ENCODE results near the gene PNMA6F.
"Not testable (repeated sequence)": the region's sequence is repeated elsewhere in the genome, so short reads cannot be mapped to it uniquely, and the experiment has no call there.

Gene PNMA6F

GRCh38 chrX:153334654-153335295 is 13.2 kb upstream of the PNMA6F start:
- DNase-seq, result no peak

GRCh38 chrX:153333821-153334653 is 12.5 kb upstream of the PNMA6F start, which contains the start of gene ZNF275:
Gene ZNF275 (plus strand): TSS chrX:153334153. CDS start chrX:153336680, 2,527 bp downstream.
- peak; percentile 70 for DNase-seq

DNA sequence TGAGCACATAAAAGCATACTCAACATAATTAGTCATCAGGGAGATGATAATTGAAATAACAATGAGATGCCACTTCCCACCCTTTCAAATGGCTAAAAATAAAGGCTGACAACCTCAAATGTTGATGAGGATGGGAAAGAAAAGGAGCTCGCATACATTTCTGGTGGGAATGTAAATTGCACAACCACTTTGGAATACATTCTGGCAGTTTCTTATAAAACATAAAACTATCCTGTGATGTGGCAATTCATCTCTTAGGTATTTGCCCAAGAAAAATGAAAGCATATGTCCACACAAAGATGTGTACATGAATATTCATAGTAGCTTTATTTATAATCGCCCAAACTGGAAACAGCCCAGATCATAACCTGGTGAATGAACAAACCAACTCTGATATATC is 11.7 kb upstream of the PNMA6F start:
- peak; percentile 1 for DNase-seq

- no peak for DNase-seq
Measured at GRCh38 chrX:153327561-153327960, 6.0 kb upstream of the PNMA6F start.

DNA sequence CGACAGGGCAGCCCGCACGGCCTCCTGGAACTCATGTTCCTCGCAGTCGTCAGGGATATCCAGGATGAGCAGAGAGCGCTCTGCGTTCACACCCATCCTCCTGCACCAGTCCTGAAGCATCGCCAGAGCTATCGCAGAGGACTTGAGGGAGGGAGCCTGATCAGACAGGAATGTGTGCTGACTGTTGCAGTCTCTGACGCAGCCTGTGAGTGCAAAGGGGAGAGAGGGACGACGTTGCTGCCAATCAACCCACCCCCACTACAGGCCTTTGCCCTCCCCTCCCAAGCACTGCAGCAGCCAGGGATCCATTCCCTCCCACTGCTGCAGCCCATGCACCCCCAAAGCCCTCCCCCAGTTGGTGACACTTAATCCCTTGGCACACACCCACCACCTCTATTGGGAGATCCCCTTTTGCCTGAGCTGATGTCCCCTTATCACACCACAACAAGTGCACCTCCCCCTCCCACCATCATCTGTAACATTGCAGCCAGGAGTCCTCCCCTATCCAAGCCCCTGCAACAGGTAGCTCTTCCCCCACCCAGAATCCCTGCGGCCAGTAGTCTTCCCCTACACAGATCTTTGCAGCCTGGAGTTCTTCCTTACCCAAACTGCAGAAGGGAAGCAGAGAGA is 897 bp downstream of the PNMA6F start:
- DNase-seq, result no peak

GRCh38 chrX:153320047-153320443 is 1.5 kb downstream of the PNMA6F start:
- DNase-seq, result not testable (repeated sequence)

DNA sequence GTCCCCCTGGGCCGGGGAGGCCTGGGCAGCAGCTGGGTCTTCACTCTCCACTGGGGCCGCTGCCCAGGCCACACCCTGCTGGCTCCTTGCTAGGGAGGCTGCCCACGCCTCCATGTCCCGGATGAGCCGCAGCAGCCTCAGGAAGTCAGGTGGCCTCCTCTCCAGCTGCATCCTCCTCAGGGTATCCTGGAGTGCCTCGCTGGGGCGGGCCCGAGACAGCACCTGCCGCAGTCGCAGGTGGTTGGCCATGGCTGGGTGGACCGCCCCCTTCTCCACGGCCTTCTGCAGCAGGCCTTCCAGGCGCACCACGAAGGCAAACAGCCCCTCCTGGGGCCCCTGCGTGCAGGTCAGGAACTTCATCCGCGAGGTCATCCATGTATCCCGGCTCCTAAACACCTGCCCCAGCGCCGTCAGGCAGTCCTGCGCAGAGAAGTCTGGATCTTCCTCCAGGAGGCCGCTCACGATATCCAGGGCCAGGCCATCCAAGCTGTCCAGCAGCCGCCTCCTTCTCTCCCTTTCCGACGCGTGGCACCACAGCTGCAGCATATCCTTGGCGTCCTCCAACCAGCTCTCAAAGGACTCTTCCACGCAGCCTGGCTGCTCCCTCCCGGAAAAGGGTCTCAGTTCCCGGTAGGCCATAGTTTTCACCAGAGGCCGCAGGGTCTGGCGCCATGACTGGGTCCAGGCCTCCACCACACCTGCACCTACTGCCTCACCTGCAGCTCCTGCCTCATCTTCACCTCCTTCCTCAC is 2.1 kb downstream of the PNMA6F start:
- no peak for DNase-seq

DNA sequence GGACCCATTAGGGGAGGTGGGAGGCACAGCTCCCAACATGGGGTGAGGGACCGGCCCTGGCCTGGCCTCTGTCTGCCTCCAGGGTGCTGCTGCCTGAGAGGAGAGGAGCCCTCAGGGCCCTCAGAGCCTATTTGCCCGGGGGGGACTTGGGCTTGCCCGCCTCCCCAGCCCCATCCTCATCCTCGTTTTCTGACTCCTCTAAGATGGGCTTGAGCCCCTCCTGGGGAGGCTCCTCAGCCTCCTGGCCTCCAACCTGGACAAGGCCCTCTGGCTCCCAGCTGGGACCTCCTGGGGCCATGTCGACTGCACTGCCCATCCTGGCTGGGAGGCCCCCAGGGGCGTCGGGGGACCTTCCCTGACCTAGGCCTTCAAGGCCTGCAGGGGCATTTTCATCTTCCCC is 2.8 kb downstream of the PNMA6F start:
- DNase-seq, result no peak

- DNase-seq, result no peak
Measured at GRCh38 chrX:153317996-153318722, 3.4 kb downstream of the PNMA6F start.

- DNase-seq, result no peak
Measured at GRCh38 chrX:153317306-153317705, 4.3 kb downstream of the PNMA6F start.

- no peak for DNase-seq
Measured at GRCh38 chrX:153312842-153313241, 8.7 kb downstream of the PNMA6F start.

DNA sequence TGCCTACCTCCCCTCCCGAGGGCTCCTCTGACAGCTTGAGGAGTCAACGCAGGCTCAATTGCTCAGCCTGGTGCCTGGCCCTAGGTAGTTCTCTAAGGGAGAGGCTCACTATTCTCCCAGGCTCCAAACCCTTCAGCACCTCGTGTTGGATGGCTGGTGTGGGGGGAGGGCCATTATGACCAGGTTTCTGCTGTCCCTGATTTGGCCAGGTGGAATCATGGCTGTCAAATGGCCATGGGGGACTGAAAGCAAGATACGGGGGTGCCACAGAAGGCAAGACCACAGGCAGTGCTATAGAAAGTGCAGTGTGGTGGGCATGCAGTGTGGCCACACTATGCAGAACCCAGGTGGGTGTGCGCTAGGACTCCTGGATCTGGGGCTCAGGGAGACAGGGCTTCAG is 9.5 kb downstream of the PNMA6F start:
- no peak for DNase-seq

GRCh38 chrX:153310901-153311300 is 10.7 kb downstream of the PNMA6F start:
- no peak for DNase-seq

- no peak for DNase-seq
Measured at GRCh38 chrX:153307276-153308178, 14.0 kb downstream of the PNMA6F start.

- DNase-seq, result no peak
Measured at GRCh38 chrX:153306527-153307115, 14.9 kb downstream of the PNMA6F start.

GRCh38 chrX:153305972-153306371 is 15.6 kb downstream of the PNMA6F start:
- no peak for DNase-seq

DNA sequence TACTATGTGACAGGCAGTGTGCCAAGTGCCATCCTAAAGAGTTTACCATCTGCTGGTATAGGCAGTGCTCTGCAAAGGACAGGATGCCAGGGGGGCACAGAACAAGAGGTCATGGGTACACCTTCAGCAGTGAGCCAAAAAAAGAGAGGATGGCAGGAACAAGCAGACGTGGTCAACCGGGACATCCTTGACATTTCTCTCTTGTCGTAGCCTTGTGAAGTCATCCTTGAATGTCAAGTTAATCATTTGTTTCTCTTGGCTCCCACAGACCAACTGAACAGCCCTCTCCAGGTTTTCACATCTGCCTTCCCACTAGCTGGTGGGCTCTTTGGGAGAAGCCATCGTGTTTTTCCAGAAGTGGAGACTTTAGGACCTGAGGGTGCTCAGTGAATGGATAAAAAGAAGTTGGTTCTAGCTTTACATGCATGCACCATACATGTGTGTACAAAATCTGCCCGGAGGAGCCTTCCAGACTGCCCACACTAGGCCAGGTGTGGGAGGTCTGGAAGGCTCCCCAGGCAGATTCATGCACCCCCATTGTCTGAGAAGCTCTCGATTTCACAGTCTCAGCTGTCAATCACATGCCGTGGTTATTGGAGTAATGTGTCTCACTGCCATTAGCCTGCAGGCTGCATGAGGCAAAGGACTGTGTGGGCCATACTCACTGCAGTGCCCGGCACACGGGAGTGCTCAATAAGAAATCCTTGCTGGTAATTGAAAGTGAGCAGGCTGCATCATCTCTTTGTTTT is 16.4 kb downstream of the PNMA6F start:
- DNase-seq, result no peak

- DNase-seq, result no peak
Measured at GRCh38 chrX:153303276-153304262, 18.0 kb downstream of the PNMA6F start.

DNA sequence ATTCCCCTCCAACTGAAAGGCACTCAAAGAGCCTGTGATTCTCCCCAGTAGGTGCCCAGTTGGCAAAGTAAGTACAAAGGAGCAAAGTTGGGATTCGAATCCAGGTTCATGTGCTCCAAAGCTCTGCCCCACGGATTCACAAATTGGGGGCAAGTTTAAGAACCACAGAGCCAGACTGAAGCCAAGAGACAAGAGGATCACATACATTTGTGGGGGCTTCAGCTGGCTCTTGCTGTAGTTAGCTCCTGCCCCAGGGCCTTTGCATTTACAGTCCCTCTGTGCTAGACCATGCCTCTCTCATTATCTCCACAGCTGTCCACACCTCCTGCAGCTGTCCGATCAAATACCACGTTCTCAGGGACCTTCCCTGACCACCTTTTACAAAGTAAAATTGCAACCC is 18.8 kb downstream of the PNMA6F start:
- no peak for DNase-seq
